Activated gamma-delta T cell (primary cell): Measurements from ENCODE around the gene CLDN10.

Experiments
- DNase-seq: peaks from one replicate; lab custom pipeline; 2025; lab: John Stamatoyannopoulos, UW

CLDN10 gene

DNA sequence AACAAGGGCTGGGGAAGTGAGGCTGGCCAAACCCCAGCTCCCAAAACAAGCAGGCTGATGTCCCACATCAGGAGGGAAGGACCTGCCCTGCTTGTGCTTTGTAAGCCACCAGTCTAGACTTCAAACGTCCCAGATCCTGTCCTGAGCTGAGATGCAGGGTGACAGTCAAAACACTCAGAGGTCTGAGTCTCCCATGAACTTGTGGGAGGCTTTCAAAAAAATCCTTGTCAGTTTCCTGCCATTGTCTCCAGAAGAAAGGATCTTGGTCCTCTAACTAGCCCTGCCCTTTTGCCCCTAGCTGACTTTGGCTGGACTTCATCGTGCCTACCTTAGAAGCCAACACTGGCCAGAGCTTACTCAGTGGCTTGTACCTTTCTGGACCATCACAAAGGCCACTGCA lies 48.7 kb downstream of the CLDN10 start:
- no peak for DNase-seq

DNA sequence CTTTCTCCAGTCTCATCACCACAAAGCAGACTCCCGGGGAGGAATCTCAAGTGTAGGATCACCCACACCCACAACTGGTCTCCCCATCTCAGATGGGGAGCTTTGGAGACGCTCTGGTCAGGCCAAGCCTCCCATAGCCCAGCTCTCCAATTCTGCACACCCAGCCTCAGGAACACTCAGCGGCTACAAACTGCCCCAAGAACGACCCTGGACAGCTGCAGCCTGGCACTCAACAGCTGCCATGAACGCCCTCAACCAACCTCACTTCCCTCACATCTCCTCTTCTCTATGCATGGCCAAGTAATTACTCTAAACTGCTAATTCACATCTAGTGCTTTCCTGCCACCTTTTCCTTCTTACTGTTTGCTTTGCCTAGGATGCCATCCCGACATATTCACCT lies 49.4 kb downstream of the CLDN10 start:
- DNase-seq: no peak

DNA sequence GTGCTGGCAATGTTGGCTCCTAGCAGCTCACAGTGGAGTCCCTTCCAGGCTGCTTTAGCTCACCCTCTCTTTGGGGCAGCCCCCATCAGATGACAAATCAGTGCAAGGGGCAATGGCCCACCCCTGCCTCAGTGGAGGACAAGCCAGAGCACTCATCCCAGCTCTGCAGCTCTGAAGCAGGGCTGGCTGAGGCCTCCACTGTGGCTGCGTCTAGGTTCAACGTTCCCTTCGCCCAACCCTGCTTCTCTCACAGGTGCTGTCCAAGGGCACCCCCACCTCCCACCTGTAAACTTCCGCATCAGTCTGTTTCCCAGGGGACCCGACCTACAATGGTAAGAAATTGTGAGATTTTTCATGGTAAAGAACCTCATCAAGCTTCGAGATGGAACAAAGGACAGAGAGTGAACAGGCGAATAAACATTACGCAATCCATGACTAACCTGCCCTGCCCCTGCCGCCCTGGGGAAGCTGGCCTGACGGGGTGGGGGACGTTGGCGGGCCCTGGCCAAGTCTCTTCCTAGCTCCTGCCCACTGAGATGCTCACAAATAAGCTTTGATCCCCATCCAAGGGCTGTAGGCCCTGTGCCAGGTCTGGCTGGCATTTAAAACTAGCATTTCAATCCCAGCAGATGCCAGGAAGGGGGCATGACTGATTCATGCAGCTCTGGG lies 51.5 kb downstream of the CLDN10 start:
- no peak for DNase-seq

DNA sequence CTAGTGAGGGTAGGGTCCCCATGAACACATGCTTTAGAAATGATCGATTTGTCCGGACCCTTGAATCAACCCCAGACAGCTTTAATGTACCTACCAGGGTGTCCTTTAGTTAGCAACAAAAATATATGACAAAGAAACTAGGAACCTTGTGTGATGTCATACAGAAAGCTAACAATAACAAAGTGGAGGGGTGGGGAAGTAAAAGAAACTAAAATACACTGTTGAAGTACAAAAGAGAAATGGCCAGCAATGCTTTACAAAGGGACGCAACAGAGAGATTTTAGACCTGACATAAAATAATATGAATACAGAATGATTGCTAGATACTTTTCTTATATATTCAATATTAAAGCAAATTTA lies 52.0 kb downstream of the CLDN10 start:
- DNase-seq: no peak

DNA sequence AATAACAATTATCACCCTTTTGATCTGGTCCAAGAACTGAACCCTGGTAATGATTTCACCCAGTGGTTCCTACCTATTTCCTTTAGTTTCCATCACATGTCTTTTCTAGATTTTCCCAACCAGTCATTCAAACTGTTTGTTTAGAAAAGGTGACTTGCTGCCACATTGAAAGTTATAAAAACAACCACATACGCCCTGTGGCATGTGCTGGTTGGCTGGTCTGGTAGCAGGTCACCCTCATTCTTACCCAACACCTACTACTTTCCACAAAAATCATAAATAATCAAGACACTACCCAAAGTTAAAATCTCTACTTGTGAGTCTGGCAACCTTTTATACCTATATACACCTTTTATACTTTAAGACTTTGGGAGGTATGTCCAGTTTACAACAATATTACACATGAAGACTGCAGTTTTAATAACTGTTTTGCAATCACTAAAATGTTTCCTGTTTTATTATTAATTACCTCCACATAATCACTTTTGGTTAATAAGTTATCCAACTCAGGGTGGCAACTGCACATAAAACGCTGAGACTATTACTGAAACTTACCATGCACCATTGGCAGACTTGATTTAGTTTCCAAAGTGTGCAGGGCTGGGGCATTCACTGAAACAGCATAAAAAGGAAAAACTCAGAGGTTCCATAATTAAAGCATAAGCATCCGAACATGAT lies 53.1 kb downstream of the CLDN10 start:
- DNase-seq: no peak

DNA sequence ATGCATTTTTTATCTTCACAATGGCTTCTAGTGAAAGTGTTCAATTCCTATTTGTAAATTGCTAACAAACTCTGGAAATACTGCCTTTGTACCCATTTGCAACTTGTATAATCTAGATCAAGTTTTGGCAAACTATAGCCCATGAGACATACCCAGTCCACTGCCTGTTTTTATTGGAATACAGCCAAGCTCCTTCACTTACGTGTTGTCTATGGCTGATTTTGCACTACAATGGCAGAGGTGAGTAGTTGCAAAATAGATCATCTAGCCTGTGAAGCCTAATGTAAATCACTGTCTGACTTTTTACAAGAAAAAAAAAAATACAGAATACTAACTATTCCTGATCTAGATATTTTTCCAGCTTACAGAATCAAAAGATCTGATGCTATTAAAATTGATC lies 54.8 kb downstream of the CLDN10 start:
- DNase-seq: no peak

DNA sequence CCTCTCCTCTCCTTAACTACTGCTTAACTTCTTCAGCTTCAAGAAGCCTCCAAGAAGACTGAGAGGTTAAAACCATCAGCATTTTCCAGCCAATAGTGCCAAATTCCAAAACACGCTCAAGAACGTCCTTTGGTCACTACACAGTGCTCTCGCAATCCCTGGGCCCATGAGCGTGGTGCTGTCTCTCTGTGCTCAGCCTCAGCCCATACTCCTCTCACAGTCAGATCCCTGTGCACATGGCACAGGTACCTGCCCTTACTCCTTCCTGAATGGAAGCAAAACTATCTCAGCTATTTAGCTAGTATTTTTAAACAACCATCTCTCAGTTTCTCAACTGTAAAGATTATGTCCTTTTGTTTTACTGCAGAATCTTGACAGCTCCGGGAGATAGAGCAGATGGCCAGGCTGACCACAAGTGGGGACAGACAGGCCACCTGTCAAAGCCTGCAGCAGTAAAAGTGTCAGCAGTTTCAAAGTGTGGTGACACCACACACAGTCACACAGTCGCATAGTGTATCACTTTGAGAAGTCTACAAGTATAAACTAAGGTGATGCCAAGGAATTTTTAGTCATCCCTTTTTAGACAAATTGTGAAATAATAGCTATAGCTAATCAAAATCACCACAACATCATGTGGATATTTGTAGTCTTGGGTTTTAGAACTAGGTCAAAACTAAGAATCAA lies 56.3 kb downstream of the CLDN10 start:
- DNase-seq: no peak

DNA sequence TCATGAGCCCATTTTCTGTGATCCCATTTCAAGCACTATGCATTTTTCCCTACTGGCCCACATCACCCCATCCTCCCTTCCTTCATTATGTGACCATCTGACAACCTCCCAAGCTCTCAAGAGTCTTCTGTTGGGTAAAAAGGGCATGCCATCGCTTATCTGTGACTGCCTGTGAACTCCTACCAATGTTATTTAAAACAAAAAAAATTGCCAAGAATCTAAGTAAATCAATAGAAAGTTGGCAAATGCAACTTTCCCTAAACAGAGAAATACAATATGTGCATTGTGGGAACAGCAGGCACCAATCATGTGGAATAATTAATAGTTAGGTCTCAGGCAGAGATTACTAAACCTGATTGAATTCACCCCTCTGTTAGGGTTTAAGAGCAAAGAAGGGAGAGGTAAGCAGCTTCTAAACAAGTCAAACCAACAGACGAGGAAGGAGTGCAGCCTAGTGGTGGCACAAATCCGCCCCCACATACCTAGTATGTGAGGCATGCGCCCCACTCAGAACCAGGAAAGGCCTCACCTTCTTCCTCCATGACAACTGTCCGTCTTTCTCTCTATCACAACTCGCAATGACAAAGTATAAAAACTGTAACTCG lies 62.2 kb downstream of the CLDN10 start:
- DNase-seq: no peak

DNA sequence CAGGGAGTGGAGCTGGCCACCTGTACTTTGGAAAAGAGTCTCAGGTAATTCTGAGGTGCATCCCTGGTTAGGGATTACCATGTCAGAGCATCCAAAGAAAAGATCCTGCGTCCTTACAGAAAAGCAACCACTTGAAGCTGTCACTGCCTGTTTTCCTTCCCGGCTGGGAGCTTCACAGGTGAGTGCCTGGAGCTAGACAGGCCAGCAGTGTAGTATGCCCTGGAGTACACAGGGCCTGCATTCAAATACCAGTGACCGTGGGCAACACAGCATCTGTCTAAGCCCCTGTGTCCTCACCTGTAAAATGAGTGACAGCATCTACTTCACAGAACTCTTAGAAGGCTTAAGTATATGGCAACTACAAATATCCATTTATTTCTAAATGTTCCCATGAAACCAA lies 63.0 kb downstream of the CLDN10 start:
- no peak for DNase-seq

DNA sequence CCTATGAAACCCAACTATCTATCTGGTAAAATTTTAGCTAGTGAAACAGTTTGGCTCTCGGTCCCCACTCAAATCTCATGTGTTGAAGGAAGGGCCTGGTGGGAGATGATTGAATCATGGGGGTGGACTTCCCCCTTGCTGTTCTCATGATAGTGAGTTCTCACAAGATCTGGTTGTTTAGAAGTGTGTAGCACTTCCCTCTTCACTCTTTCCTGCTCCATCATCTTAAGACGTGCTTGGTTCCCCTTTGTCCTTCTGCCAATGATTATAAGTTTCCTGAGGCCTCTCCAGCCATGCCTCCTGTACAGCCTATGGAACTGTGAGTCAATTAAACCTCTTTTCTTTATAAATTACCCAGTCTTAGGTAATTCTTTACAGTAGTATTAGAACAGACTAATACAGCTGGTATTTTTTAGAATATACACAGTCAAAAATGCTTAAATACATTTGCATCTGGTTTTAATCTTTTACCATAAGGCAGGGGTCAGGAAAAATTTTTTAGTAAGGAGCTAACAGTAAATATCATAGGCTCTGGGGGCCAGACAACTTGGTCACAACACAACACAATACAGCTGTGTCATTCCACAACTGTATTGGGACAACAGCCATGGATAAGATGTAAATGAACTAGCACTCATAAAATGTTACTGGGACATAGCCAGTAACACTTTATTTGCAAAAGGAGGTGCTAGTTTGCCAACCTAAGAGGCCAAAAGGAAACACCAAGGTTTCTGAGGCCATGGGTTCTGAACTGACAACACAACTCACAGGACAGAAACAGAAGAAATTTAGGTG lies 67.7 kb downstream of the CLDN10 start:
- no peak for DNase-seq

DNA sequence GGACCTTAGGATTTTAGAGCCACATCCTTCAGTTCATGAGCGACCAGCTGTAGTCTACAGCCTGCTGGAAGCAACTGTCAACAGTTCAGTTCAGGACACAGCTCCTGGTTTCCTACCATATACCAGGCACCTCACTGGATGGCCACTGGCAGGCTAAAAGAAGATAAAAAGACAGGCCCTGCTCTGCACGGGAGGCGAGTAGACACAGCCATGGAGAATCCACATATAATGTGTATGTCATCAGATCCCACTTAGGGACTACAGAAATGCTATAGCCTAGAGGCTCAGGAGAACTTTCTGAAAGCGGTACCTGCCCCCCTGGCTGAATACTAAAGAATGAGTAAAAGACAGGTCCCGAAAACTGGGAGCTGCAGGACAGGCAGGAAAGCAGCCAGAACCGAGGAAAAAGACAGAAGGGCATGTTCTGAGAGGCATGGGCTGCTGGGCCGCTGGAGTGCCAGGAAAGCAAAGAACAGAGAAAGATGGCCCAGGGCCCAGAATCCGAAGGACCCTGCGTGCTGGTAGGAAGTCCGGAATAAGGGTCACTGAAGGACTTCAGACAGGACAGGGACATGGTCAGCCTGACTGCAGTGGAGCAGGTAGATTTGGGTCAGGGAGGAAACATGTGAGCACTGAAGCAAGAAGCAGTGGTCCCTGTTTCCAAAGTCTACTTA lies 68.4 kb downstream of the CLDN10 start:
- no peak for DNase-seq

DNA sequence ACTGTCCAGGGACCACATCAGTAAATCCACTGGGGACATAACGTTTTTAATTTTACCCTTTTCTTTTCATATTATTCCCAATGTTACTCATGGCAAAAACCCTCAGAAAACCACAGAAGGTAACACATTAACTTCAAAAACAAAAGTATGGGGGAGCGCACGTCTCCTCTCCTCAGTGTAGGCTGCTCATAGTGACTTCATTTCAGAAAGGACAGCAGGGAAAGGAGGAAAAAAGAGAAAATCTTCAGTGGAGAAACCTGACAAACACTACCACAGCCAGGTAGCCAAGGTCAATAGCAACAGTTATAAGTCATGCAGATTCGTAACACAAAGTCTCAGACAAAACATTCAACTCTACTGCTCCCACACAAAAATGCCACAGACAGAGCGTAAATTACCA lies 70.6 kb downstream of the CLDN10 start:
- no peak for DNase-seq

DNA sequence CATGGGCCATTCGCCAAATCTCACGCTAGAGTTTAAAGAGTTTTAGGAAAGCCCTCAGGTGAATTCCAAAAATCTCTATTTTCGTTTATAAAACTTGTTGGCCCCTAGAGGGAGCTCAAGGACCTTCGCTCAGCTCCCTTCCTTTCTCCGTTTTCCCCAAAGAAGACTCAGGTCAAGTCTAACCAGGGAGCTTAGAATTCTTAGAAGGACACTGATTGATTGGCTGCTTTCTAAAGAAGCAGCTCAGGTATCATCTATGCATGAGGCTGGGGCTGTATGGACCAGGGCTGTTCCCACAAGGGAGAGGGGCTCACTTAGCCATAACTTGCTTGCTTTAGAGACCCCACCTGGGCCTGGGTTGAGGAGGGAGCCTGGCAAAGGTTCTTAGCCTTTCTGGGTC lies 71.5 kb downstream of the CLDN10 start:
- DNase-seq: no peak

DNA sequence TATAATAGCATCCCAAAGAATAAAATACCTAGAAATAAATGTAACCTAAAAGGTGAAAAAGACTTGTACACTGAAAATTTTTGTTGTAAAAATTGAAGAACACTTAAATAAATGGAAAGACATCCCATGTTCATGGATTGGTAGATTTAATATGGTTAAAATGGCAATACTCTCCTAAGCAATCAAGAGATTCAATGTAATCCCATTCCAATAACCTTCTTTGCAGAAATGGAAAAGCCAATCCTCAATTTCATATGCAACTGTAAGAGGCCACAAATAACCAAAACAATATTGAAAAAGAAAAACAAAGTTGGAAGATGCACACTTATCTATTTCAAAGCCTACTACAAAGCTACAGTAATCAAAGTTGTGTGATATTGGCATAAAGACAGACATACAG lies 74.2 kb downstream of the CLDN10 start:
- no peak for DNase-seq

DNA sequence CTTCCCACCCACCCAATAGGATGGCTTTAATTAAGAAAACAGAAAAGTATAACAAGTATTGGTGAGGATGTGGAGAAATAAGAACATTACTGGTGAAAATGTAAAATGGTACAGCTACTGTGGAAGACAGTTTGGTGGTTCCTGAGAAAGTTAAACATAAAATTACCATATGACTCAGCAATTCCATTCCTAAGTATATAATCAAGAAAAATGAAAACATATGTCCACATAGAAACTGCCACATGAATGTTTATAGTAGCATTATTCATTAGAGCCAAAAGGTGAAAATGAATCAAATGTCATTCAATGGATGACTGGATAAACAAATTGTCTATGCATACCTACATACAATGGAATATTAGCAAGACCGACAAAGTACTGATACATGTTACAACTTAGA lies 75.1 kb downstream of the CLDN10 start:
- DNase-seq: no peak

DNA sequence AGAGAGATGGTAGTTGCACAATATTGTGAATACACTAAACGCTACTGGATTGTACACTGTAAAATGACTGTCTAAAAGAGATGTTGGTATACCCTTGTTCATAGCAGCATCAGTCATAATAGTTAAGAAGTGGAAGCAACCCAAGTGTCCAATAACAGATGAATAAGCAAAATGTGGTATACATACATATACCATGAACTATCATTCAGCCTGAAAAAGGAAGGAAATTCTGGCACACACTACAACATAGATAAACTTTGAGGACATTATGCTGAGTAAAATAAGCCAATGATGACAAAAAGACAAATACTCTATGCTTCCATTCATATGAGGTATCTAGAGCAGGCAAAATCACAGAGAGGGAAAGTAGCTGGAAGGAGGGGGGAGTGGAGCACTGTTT lies 76.0 kb downstream of the CLDN10 start:
- no peak for DNase-seq

DNA sequence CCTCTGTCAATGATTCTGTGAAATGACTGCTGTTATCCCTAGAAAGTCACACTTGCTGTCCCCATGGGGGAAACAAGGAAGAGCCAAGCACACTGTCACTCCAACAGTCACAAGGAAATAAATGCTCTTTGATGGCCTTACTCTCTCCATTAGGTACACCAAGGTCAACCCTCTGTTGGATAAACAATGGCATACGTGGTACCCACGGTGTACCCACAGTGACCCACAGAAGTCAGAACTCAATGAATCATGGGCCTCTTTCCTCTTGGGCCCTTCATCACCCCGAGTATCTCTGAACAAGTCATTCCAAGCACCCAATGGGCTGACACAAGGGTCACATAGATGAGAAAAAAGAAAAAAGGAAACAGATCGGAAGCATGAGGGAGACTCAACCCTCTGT lies 76.6 kb downstream of the CLDN10 start:
- DNase-seq: no peak
